ENCODE data around the gene ADAM29.

DNA sequence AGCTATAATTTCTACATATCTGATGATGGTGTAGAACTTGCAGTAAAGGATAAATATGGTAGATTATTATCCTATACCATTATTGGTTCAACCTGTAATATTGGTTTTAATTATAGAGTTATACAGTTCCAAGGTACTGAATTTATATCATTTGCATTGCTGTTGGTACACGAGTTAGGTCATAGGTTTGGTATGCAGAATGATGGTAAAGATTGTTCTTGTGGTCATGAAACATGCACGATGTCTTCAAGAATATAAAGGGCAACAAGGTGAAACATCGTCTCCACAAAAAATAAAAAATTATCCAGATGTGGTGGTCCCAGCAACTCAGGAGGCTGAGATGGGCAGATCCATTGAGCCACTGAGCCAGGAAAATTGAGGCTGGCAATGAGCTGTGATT, 99.6 kb downstream of the ADAM29 start:
- TF ChIP-seq, protein P1, sequence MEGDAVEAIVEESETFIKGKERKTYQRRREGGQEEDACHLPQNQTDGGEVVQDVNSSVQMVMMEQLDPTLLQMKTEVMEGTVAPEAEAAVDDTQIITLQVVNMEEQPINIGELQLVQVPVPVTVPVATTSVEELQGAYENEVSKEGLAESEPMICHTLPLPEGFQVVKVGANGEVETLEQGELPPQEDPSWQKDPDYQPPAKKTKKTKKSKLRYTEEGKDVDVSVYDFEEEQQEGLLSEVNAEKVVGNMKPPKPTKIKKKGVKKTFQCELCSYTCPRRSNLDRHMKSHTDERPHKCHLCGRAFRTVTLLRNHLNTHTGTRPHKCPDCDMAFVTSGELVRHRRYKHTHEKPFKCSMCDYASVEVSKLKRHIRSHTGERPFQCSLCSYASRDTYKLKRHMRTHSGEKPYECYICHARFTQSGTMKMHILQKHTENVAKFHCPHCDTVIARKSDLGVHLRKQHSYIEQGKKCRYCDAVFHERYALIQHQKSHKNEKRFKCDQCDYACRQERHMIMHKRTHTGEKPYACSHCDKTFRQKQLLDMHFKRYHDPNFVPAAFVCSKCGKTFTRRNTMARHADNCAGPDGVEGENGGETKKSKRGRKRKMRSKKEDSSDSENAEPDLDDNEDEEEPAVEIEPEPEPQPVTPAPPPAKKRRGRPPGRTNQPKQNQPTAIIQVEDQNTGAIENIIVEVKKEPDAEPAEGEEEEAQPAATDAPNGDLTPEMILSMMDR (IDR thresholded peaks at IDR 0.05 in 4 of 5, conservative IDR thresholded peaks at IDR 0.05 in 1 of 5), result no peak
- no peak for TF ChIP-seq POLR2A (IDR thresholded peaks at IDR 0.05)

Measured in gastrocnemius medialis (tissue), 4 donors.